ENCODE measurements around the gene AIDA.

GRCh38 chr1:222634180-222635013, 77.9 kb downstream of the AIDA start:
- TF ChIP-seq CTCF (IDR thresholded peaks at IDR 0.05) (peak; percentile 31 to 83 (median 70)), POLR2AphosphoS5 (IDR thresholded peaks at IDR 0.05; ENCODE audit: insufficient read depth in 1 of 2, low read depth in 1 of 2) (peak in 1 of 2 donors; percentile 59), POLR2A (IDR thresholded peaks at IDR 0.05) (no peak)

Measured in vagina (tissue), 2 donors.